Kidney (tissue), 14 donors: Measurements from ENCODE around the gene HGS. TPM values are rescaled to one million over a fixed set of nuclear protein-coding genes. Genes with fewer than 3 reads are reported as not detected.

Experiments
- DNase-seq, 5 donors: peaks; one replicate each; pipeline ENCODE4 v3.0.0-alpha.2; 2013 to 2020
- FAIRE-seq: peaks from 2 replicates; lab custom pipeline; 2012; peaks lifted over from hg19 to GRCh38; lab: Jason Lieb, UNC
- H3K27ac ChIP-seq, 2 donors: one replicate each; pipeline ENCODE4 v1.7.0; 2013; ENCODE audit warnings: low read depth in 2 of 2, low read length in 2 of 2, inconsistent platforms in 1 of 2
- H3K27me3 ChIP-seq: one replicate; pipeline ENCODE4 v1.7.1; 2013; ENCODE audit warnings: low read length, inconsistent platforms; ENCODE audit not compliant: control insufficient read depth, insufficient read depth
- H3K36me3 ChIP-seq, 3 donors: one replicate each; pipeline versions ENCODE4 v1.7.0 to v1.7.1; 2013; ENCODE audit warnings: low read length in 3 of 3, control low read depth in 1 of 3, inconsistent platforms in 1 of 3; ENCODE audit not compliant: insufficient read depth in 3 of 3, control insufficient read depth in 2 of 3
- H3K4me1 ChIP-seq, 3 donors: one replicate each; pipeline versions ENCODE4 v1.7.0 to v1.7.1; 2013; ENCODE audit warnings: low read length in 3 of 3, inconsistent platforms in 1 of 3, low read depth in 1 of 3; ENCODE audit not compliant: control insufficient read depth in 2 of 3, insufficient read depth in 2 of 3
- H3K4me3 ChIP-seq, 3 donors: one replicate each; pipeline versions ENCODE4 v1.7.0 to v1.8.1; 2013; ENCODE audit warnings: low read length in 3 of 3, control low read depth in 1 of 3, inconsistent platforms in 1 of 3
- H3K9ac ChIP-seq, 3 donors: one replicate each; pipeline versions ENCODE4 v1.7.0 to v1.7.1; 2013; ENCODE audit warnings: low read length in 3 of 3, control low read depth in 1 of 3, inconsistent platforms in 1 of 3
- H3K9me3 ChIP-seq, 3 donors: one replicate each; pipeline versions ENCODE4 v1.7.0 to v1.7.1; 2013; ENCODE audit warnings: low read length in 3 of 3, control low read depth in 1 of 3, inconsistent platforms in 1 of 3; ENCODE audit not compliant: control insufficient read depth in 2 of 3, insufficient read depth in 1 of 3
- intact Hi-C: fragments of 100-400 bp; cut with DNase I; formaldehyde crosslinking; loops from one replicate; pipeline ENCODE4 v1.11.1; 2022
- polyA plus RNA-seq: library from polyadenylated mRNA; stranded (reverse); fragments of 350-450 nt; fragmentation: Illumina TruSeq; extraction: RNeasy Lipid Tissue Mini Kit (QIAGEN cat#74804); gene quantifications from one replicate; pipeline ENCODE4 v1.2.3, GENCODE V29; 2014; ENCODE audit warnings: low read depth, low replicate concordance; ENCODE audit not compliant: insufficient read depth
- total RNA-seq: library from RNA; stranded (reverse); fragmentation: NEBNext Ultra II Directional; extraction: Animal tissue kit (Norgen Biotek cat#: 25700); gene quantifications from one replicate; pipeline ENCODE4 v1.2.1, GENCODE V29; 2021
- TF ChIP-seq, protein P1 (sequence below): IDR thresholded peaks from 3 replicates; pipeline ENCODE4 v1.5.1; 2012; ENCODE audit warnings: mild to moderate bottlenecking, moderate library complexity, borderline replicate concordance; ENCODE audit not compliant: insufficient read depth; ENCODE audit errors: extremely low read depth
- donor health status: control.
- donor health status: control.
- donor health status: control.
- donor health status: control.
- donor health status: control.
- donor health status: DM: yes; HTN: yes; CAD: no.
- donor health status: Normal renal cell carcinoma (clear cell type).

HGS gene
- total and polyA plus RNA-seq, 2 donors from 2014 or later: 85.5 to 95.3 TPM

DNA sequence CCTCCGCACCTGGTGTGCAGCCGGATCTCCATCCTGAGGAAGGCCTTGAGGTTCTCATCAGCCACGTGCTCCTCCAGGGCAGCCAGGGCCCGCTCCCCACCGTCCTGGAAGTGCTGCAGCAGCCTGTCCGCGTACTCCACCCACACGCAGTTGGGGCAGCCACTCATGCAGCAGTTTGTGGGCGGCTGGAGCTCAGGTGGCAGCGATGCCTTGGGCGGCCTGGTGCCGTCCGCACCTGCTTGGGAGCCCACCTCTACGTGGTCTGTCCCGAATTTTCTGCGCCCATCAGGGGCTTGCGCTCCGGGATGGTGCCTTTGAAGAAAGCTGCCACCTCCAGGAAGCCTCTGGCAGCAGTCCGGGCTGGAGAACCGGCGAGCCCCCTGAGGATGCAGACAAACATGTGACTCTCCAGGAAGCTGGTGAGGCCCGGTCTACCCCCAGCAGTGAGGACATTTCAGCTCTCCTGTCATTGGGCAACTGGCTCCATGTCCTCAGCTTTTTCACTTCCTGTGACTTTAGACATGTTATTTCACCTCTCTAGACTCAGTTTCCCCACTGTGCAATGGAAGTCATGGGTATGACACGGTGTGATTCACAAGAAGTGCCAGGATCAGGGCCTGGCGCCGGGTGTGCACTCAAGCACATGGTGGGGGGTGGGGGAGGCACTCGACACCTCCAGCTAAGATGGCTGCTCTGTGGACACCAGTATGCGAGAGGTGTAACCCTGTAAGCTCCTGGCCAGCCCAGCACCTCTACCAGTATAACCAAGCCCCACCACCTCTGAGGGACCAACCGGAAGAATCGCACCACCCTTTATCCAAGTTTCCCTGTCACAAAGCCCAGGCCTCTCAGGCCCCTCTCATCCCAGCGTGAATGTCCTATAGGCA is 18.4 kb upstream of the HGS start:
- TF ChIP-seq, protein P1, sequence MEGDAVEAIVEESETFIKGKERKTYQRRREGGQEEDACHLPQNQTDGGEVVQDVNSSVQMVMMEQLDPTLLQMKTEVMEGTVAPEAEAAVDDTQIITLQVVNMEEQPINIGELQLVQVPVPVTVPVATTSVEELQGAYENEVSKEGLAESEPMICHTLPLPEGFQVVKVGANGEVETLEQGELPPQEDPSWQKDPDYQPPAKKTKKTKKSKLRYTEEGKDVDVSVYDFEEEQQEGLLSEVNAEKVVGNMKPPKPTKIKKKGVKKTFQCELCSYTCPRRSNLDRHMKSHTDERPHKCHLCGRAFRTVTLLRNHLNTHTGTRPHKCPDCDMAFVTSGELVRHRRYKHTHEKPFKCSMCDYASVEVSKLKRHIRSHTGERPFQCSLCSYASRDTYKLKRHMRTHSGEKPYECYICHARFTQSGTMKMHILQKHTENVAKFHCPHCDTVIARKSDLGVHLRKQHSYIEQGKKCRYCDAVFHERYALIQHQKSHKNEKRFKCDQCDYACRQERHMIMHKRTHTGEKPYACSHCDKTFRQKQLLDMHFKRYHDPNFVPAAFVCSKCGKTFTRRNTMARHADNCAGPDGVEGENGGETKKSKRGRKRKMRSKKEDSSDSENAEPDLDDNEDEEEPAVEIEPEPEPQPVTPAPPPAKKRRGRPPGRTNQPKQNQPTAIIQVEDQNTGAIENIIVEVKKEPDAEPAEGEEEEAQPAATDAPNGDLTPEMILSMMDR: no peak
- Histone ChIP-seq H3K9me3 (no peaks in the 10 kb centered on the region), H3K4me3 (peak overlapping the region; percentile 78 to 83 (median 80)), H3K27me3 (no peaks in the 10 kb centered on the region), H3K4me1 (peaks cover 0 to 18% (median 0%) of the 10 kb centered on the region in 3 donors), H3K27ac (peak overlapping the region in 1 of 2 donors; percentile 58), H3K9ac (peak overlapping the region; percentile 32 to 79 (median 57)), H3K36me3 (peaks cover 0 to 10% (median 0%) of the 10 kb centered on the region in 3 donors)
- FAIRE-seq: no peak
- intact Hi-C loops: no loop called here
- peak in 2 of 5 donors; percentile 39 to 75 for DNase-seq

DNA sequence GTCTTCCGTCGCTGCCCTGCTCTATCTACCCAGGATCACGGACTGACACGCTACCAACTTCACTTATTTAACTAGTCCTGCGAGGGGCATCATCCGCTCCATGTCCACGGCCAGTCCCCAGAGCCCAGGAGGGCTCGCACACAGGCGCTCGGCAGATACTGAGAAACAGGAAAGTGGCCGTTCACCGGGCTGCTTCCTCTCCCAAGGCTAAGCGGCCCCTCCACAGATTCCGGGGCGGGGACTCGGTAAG is 17.8 kb upstream of the HGS start:
- Histone ChIP-seq H3K27me3 (no peaks in the 10 kb centered on the region), H3K27ac (peak overlapping the region; percentile 58 to 61), H3K9me3 (no peaks in the 10 kb centered on the region), H3K4me3 (peak overlapping the region; percentile 78 to 83 (median 80)), H3K4me1 (peaks cover 0 to 18% (median 0%) of the 10 kb centered on the region in 3 donors), H3K9ac (peak overlapping the region; percentile 32 to 79 (median 57)), H3K36me3 (peaks cover 0 to 10% (median 0%) of the 10 kb centered on the region in 3 donors)
- intact Hi-C loops: no loop called here
- TF ChIP-seq, protein P1: no peak
- DNase-seq (peak in 2 of 5 donors; percentile 60 to 78), FAIRE-seq (no peak)

DNA sequence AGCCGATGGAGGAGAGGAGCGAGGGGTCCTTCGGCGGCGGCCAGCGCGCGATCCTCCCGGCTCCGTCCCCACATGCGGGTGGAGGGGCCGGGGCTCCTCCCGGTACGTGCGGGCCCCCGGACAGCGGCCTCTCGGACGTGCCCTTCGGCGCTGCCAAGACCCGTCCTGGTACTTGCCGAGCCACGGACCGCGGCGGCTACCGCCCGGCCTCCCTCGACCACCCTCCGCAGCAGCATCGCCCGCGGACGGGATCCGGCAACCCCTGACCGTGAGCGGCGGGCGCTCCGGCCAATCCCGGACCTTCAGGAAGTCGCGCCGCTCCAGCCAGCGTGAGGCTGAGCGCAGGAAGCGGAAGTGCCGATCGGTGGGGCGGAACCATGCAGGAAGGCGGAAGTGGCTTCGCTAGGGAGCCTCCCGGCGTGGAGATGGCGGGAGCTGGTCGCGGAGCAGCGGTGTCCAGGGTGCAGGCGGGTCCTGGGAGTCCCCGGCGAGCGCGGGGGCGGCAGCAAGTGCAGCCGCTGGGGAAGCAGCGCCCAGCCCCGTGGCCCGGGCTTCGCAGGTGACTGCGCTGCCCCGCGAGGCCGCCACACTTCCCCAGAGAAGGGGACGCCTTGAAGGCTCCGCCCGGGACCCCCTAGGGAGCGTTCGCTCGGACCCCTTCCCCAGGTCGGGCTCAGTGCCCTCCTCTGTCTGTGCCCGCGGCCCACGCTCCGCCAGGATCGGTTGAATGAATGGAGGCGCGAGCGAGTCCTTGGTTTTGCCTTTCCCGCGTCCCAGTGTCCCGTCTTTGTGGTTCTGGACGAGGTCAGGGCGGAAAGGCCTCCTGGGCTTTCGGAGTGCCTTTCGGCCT is 17.2 kb upstream of the HGS start, which contains the start of the genes CCDC137 and OXLD1:
CCDC137 (plus strand) TSS at position 396 of the 850 bp plus-strand sequence; CDS start at position 426, 30 bp downstream.
OXLD1 (minus strand) TSS at position 264 of the 850 bp plus-strand sequence; CDS start at position 236, 28 bp downstream.
- FAIRE-seq (no peak), DNase-seq (peak; percentile 97 to 99 (median 98))
- Histone ChIP-seq H3K36me3 (peaks cover 0 to 14% (median 3%) of the 10 kb centered on the region in 3 donors), H3K4me1 (peaks cover 0 to 18% (median 0%) of the 10 kb centered on the region in 3 donors), H3K27ac (peak within 1 kb of the TSS; percentile 58 to 61), H3K4me3 (peak within 1 kb of the TSS; percentile 78 to 83 (median 80)), H3K27me3 (no peaks in the 10 kb centered on the region), H3K9me3 (no peaks in the 10 kb centered on the region), H3K9ac (peak within 1 kb of the TSS; percentile 32 to 79 (median 57))
- TF ChIP-seq, protein P1: no peak
- intact Hi-C loops: no loop called here
